Bone marrow (tissue), 2 donors: Measurements from ENCODE around the gene SPSB1.

ENCODE experiments used
- DNase-seq, 2 donors: peaks; one replicate each; lab custom pipeline; 2025; lab: John Stamatoyannopoulos, UW

Gene SPSB1

DNA sequence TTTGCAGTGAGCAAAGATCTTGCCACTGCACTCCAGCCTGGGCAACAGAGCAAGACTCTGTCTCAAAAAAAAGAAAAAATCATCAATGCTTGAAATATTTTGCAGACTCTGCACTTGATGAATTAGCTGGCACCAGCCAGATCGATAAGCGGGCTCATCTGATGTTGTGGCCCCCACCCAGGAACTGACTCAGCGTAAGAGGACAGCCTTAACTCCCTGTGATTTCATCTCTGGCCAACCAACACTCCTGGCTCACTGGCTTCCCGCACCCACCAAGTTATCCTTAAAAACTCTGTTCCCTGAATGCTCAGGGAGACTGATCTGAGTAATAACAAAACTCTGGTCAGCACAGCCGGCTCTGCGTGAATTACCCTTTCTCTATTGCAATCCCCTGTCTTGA is 98.9 kb downstream of the SPSB1 start:
- no peak for DNase-seq

DNA sequence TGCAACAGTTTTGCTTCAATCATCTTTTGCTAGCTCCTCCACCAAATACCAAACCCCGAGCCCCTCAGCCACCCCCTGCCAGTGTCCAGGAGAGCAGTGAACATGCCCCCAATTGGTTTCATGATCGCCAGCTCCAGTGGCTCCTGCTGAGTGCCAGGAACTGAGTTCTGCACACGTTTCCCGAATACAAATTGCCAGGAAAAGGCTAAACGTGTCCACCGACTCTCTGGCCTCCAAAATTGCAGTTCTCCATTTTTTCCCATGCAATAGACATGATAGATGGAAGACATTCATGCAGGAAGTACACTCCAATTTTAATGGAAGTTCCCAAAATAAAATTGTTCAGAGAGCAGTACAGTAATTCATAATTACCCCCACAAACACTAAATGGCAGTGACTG is 101.3 kb downstream of the SPSB1 start:
- DNase-seq, result no peak

DNA sequence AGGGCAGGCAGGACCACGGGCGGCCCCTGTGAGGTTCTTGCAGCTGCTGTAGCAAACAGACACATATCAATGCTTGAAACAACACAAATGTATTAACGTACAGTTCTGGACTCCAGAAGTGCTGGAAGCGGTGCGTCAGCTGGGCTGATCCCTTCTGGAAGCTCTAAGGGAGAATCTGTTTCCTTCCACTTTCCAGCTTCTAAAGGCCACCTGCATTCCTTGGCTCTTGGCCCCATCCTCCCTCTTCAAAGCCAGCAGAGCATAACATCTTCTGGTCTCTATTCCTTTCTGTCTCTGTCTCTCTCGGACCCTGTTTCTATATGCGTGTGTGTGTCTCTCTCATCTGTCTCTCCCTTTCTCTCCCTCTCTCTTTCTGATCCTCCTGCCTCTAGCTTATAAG is 102.3 kb downstream of the SPSB1 start:
- no peak for DNase-seq

DNA sequence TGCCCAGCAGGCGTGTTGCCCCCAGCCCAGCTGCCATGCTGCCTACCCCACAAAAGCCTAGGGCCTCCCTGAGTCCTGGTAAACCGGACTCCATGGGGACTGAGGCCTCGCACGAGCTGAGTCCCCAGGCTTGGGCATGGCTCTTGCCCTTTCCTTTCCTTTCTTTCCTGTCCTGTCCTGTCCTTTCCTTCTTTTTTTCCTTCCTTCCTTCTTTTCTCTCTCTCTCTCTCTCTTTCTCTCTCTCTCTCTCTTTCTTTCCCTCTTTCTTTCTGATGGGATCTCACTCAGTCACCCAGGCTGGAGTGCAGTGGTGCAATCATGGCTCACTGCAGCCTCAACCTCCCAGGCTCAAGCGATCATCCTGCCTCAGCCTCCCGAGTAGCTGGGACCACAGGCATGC is 104.4 kb downstream of the SPSB1 start:
- DNase-seq, result no peak

DNA sequence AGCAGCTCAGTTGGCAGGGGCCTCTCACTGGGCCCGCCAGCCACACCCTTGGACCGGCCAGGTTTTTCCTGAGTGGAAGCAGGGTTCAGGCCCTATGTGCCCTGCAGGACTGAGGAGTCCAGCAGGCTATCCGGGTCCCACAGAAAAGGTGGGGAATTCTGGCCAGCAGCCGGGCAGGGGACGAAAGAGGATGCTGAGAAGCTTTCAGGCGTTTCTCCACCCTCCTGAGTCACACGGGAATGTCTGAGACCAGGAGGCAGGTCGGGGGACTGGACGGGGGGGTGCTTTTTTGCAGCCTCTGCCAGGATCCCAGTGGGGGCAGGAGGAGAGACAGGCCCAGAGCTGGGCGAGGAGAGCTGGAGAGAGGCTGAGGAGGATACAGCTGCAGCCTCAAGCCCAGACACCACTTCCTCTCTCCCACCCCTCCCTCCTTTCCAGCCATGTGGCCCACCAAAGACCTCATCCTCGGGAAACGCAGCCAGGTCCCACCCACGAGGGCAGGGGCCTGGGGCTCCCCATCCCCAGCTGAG is 105.4 kb downstream of the SPSB1 start:
- peak in 1 of 2 donors; percentile 60 for DNase-seq

DNA sequence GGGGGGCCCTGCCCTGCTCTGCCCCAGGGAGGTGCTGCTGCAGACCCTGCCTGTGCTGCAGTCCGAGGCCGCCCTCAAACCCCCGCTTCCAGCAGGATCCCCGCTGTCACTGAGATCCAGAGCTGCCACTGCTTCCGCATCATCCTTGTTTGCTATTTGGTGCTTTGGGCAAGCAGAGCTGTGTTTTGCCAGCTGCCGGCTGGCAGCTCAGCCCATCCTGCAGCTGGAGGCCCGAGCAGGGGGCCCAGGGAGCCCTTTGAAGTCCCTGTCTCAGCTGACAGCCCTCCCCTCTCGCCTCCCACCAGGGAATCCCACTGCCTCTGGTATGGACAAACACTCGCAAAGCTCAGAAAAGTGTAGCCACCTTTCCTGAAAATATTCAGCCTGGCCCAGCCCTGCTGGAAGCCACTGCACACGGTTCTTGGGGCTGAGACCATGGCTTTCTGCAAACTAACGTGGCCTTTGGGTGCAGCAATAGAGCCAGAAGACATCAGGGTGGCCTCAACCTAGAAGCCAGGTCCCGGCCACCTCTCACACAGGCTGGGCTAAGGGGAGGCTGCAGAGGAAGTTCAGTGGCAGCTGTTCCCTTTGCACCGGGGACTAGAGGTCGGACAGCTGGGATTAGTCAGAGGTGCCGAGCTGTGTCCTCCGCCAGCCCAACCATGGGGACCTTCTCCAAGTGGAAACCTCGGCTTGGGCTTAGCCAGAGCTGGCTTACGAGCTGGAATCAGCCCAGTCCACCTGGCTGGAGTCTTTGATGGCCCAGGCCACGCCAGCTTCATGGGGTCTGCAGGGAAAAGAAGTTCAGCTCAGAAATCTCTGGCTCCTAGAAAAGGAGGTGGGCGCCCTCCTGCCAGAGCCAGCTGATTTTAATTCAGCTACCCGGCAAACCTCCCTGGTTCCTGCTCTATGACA is 107.1 kb downstream of the SPSB1 start:
- peak in 1 of 2 donors; percentile 80 for DNase-seq

DNA sequence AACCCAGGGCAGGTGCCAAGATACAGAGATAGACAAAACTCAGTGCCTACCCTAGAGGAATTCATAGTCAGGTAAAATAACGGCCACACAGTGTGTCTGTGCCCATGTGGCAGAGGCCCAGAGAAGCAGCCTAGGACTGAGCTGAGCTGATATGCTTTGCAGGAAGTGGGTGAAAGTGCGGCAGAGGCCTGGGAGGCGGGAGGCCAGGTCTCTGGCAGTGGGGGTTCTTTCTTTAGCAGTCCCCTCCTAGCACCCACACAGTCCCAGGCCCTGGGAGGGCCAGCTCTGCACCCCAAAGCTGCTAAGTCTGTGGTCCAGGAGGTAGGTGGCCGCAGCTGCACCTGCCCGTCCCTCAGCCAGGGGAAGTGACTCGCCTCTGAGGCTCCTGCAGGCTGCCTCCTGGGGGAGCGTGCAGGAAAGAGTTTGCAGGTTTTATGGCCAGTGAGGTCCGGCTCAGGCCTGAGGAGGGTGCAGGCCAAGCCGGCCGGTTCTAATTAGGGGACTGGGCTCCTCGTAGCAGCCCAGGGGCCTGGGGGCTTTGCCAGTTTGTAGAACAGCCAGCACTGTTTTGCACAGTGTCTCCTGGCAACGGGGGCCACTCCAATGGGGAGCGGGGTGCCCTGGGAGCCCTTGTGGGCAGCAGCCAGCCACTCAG is 107.9 kb downstream of the SPSB1 start:
- DNase-seq, result peak in 1 of 2 donors; percentile 23

DNA sequence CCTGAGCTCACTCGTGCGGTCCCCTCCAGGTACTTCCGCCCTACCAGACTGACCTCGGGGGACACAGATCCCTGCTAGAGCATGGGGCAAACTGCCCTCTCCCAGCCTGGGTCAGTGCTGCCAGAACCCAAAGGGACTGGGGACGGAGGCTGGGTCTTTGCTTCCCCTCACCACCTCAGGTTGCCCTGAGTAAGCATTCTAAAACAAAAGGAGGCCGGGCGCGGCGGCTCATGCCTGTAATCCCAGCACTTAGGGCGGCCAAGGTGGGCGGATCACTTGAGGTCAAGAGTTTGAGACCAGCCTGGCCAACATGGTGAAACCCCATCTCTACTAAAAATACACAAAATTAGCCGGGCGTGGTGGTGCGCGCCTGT is 108.4 kb downstream of the SPSB1 start:
- no peak for DNase-seq

DNA sequence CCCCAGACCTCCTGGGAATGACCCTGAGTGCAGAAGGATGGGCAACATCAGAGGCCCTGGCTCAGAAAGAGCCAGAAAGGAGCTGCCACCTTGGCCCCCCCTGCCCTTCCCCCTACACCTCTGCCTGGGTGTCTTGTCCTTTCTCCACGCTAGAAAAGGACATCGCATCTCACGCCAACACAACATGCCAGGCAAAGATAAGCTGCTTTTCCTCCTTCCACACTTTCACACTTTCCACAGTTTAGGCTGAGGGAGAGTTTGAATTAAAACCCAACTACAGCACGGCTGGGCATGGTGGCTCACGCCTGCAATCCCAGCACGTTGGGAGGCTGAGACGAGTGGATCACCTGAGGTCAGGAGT is 109.5 kb downstream of the SPSB1 start:
- DNase-seq, result no peak

DNA sequence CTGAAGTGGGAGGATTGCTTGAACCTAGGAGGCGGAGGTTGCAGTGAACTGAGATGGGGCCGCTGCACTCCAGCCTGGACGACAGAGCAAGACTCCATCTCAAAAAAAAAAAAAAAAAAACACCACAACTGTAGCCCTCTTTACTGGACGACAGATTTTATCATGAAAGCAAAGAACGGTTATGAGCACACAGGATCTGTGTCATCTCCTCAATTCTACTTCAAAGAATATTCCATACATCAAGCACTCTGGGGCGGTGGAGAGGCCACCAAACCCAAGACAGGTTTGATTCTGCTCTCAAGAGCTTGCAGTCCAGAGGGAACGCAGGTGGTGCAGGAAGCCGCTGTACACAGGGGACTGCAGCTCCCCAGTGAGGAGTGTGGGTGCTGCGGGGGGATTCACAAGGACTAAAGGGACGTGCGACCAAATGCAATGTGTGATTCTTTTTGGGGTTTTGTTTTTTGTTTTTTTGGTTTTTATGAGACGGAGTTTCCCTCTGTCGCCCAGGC is 110.1 kb downstream of the SPSB1 start:
- DNase-seq, result no peak

DNA sequence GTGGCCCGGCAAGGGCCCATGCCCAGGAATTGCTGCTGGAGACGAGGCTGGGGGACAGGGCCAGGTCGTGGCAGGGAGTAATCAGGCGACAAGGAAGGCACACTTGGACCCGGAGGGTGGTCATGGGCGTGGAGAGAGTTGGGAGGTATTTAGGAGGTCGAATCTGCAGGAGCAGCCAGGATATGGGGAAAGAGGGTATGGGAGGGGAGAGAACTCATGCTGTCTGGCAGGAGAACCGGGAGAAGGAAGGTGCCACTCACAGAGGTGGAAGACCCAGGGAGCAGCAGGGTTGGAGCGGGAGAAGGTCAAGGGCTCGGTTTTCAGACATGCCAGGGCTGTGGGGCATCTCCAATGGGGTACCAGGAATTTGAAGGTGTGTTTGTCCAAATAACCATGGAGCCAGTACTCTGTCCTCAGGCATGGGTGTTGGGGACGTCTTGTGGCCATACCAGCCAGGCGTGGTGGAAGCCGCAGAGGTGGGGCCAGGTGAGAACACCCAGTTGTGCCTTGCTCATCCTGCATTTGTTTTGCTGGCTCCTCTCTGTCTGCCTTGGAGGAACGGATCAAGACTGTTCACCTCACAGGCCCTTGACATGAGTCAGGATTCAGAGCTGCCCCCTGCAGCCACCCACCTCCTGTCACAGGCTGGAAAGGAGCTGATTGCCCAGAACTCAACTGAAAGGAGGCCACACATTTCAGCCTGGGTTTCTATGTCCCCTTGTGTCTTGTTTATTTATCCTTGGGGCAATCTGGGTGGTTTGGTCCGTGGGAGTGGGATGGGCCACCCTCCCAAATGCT is 111.6 kb downstream of the SPSB1 start:
- no peak for DNase-seq

DNA sequence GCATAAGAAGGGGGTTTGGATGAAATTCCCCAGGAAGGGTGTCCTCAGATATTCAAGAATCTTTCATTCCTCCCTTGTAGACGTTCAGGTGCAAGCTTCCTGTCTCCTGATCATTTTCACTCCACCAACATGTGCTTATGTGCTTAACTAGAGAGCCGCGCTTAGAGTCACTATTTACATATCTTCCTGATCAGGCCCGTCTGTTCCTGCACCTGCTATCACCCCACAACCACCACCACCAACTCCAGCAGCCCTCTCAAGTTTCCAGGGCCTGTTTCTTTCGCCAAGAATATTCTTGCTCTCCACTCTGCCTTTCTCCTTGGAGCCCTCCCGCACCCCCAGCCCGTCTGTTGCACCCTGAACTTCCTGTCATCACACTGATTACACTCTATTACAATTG is 113.4 kb downstream of the SPSB1 start:
- no peak for DNase-seq

DNA sequence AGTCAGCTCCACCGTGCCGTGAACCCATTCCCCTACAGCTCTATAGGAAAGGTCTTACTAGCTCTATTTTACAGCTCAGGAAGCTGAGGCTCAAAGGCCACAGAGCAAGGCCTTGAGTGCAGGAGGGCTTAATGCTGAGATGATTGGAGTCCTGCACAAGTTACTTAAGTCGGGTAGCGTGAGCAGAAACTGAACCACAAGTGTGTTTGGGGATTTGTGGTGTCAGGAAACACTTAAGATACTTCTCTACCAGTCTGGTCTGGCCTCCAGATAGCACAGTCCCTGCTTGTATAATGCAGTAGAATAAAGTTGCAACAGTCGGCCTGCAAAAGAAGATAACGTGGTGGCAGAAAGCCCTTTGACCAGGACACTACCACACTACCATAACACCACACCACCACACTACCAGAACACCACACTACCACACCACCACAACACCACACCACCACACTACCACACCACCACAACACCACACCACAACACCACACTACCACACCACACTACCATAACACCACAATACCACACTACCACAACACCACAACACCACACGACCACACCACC is 118.1 kb downstream of the SPSB1 start:
- no peak for DNase-seq

DNA sequence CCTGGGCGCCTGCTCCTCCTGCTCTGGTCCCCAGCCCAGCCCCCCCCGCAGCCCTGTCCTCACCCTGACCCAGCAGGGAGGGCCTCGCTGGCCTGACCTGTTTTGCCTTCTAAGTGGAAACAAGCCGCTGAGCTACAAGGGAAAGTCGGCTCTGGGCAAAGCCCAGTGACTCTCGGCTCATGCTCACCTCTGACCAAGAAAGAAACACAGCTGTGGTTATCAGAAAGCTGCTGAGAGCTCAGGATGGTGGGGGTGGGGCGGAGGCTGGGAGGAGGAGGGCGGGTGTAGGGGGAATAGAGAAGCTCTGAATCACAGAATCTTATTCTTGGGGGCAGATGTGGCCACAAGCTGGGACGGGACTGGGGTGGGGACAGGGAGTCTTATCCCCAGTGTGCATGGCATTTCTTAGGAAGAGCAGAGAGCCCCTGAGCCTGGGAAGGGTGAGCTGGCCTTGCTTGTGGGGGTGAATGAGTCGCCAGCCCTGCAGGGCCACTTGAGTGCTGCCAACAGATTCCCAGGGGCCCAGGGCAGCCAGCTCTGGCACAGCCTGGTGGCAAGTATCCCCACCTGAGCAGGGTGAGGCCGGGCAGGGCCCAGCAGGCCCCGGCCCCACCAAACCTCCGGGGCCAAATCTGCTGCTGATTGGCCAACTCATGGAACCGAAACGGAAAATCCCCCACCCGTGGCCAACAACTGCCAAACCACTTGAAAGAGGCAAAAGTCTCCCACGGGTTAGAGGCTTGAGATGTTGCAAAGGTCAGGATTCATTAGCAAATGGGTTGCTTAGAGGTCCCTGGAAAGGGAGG is 120.6 kb downstream of the SPSB1 start:
- DNase-seq, result no peak

DNA sequence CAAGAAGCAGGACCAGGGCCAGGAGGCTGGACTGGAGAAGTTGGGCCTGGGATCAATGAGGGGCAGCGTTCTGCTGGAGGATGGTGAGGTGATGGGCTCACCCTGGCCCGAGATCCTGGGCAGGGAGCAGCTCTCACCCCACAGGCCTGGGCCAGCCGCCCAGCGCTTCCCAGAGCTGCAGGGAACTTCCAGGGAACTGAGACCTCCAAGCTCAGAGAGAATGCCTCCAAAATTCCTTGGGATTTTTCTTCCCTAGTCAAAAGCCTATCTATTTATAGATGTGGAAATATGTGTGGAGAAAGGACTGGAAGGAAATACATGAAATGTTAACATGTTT is 121.2 kb downstream of the SPSB1 start:
- no peak for DNase-seq

DNA sequence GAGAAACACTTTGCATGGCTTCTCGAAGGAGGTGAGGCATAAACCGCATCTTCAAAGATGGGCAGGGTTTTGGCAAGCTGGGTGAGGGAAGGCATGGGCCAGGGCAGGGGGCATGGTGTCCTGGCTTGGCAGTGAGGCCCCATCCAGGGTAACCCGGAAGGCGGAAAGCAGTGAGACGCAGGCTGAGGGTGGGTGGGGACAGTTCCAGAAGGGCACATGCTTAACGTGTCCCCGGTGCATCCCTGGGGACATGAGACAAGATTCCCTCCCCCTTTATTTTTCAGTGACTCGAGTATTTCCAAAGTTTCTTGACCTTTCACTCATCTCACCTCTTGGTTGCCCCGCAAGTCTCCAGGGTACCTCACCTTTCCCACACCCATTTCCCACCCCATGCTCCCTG is 123.8 kb downstream of the SPSB1 start:
- DNase-seq, result no peak

DNA sequence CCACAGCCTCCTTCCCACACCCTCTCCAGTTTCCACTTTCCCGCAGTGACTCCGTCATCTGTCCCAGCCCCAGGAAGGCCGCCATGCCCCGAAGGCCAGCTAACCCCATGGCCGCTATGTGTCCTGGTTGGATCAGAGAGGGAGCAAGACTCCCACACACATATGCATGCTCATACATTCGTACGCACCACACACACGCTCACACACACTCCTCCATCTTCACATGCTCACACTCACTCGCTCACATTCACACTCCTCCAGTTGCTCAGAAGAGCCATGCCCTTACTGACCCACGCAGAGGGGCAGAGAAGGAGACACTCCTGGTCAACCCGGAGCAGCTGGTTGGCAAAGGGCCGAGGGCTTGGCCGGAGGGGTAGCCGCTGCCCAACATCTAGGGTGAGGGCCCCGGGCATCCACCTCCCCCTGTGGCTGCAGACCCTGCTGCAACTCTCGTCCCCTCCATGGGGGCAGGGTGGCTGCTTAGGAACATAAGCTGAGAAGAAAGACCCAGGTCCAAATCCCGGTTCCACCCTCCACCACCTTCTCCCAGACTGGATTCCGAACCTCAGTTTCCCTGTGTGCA is 124.3 kb downstream of the SPSB1 start:
- no peak for DNase-seq

DNA sequence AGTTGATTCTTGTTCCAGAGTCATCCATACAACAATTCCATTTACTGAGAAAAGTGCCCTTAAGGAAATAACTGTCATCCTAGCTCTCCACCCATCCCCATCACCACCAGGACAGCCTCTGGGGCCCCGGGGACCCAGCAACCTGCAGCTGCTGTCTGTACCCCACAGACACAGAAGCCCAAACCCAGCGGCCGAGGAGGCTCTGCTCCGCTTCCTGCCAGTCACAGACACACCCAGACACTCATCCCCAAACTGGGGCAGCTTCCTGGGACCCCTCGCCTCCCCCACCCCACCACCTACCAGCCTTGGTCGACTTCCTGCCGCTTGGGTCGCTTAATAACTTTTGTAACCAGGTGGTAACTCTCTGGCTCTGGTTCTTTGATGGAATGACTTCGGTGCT is 125.0 kb downstream of the SPSB1 start:
- DNase-seq, result no peak

DNA sequence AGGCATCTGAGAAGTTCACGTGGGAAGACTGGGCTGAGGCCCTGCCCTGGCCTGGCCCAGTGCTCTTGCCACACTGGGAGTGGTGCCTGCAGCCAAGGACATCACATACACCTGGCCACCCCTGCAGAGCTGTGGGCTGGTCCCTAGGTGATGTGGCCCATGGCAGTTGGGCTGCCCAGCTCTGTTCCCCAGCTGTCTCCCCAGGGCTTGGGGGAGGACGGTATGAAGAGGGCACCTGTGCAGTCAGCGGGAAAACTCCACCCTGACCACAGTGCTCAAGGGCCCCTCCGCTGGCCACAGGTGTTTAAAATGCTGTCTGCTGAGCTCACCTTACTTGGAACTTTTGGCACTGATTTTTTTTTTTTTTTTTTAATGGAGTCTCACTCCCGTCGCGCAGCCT is 126.2 kb downstream of the SPSB1 start:
- no peak for DNase-seq
